Hepatocyte (in vitro differentiated cells): ENCODE results near the gene QRICH2. TPM values are rescaled to one million over a fixed set of nuclear protein-coding genes. Genes with fewer than 3 reads are reported as not detected.

Source experiments
- DNase-seq: peaks from one replicate; pipeline ENCODE4 v3.0.0-alpha.2; 2016; ENCODE audit warnings: low spot score
- H2AFZ ChIP-seq: fragments of 200-600 bp; sonication (generic); 2 replicates; pipeline ENCODE4 v1.6.0; 2016; ENCODE audit warnings: antibody characterized with exemption, mild to moderate bottlenecking
- H3K27ac ChIP-seq: fragments of 200-600 bp; sonication (generic); 2 replicates; pipeline ENCODE4 v1.5.1; 2016; ENCODE audit warnings: mild to moderate bottlenecking
- H3K27me3 ChIP-seq: fragments of 200-600 bp; sonication (generic); 2 replicates; pipeline ENCODE4 v1.6.1; 2016
- H3K36me3 ChIP-seq: fragments of 200-600 bp; sonication (generic); replicated peaks from 2 replicates; pipeline ENCODE4 v1.5.1; 2016; ENCODE audit warnings: low read depth; ENCODE audit not compliant: insufficient read depth
- H3K4me1 ChIP-seq: fragments of 200-600 bp; sonication (generic); 2 replicates; pipeline ENCODE4 v1.5.1; 2016; ENCODE audit warnings: mild to moderate bottlenecking, moderate library complexity; ENCODE audit not compliant: insufficient read depth
- H3K4me2 ChIP-seq: fragments of 200-600 bp; sonication (generic); 2 replicates; pipeline ENCODE4 v1.6.0; 2016
- H3K4me3 ChIP-seq: fragments of 200-600 bp; sonication (generic); 2 replicates; pipeline ENCODE4 v1.5.1; 2016; ENCODE audit warnings: mild to moderate bottlenecking
- H3K79me2 ChIP-seq: fragments of 200-600 bp; sonication (generic); 2 replicates; pipeline ENCODE4 v1.6.0; 2017; ENCODE audit warnings: mild to moderate bottlenecking
- H3K9me2 ChIP-seq: fragments of 200-600 bp; sonication (generic); replicated peaks from 2 replicates; pipeline ENCODE4 v1.6.0; 2017; ENCODE audit warnings: mild to moderate bottlenecking; ENCODE audit not compliant: insufficient read depth
- H3K9me3 ChIP-seq: fragments of 200-600 bp; sonication (generic); 2 replicates; pipeline ENCODE4 v1.5.1; 2016; ENCODE audit warnings: low read depth, mild to moderate bottlenecking
- H4K20me1 ChIP-seq: fragments of 200-600 bp; sonication (generic); 2 replicates; pipeline ENCODE4 v1.6.0; 2016; ENCODE audit warnings: mild to moderate bottlenecking; ENCODE audit not compliant: insufficient read depth, poor library complexity, severe bottlenecking
- CTCF ChIP-seq: fragments of 200-600 bp; sonication (generic); IDR thresholded peaks from 2 replicates; pipeline ENCODE4 v1.5.1; 2016; ENCODE audit warnings: antibody characterized with exemption, mild to moderate bottlenecking; ENCODE audit not compliant: poor library complexity
- EZH2 ChIP-seq: fragments of 200-600 bp; sonication (generic); IDR thresholded peaks from 2 replicates; pipeline ENCODE4 v1.6.1; 2016; ENCODE audit warnings: antibody characterized with exemption, mild to moderate bottlenecking, borderline replicate concordance
- EZH2phosphoT487 ChIP-seq: fragments of 200-600 bp; sonication (generic); IDR thresholded peaks from one replicate; pipeline ENCODE4 v1.6.1; 2018; ENCODE audit warnings: antibody characterized with exemption, mild to moderate bottlenecking, low read depth, moderate library complexity; ENCODE audit not compliant: unreplicated experiment, severe bottlenecking
- WGBS: methylation state at CpG from one replicate; pipeline ENCODE4 v1.1.6; 2016; ENCODE audit warnings: low lambda C conversion rate; ENCODE audit errors: missing lambda C conversion rate; 5-methylcytosine and 5-hydroxymethylcytosine counted together
- polyA plus RNA-seq: library from polyadenylated mRNA; unstranded; fragments of >200 nt; fragmentation: Nextera tagmentation; extraction: Ambion mirVana; gene quantifications from 2 replicates; pipeline ENCODE4 v1.2.1, GENCODE V29; 2016
- total RNA-seq: library from RNA; depleted of rRNA; stranded (reverse); fragments of >200 nt; gene quantifications from 2 replicates; pipeline ENCODE4 v1.2.3, GENCODE V29; 2014

The QRICH2 gene
- total and polyA plus RNA-seq, 2 experiments from 2014 or later: 2.3 to 2.8 TPM

- H3K27ac ChIP-seq: no peak overlapping the region
- WGBS: 85% methylated on average over 15 of the region's 15 CpGs
- H2AFZ ChIP-seq: no peak overlapping the region
Measured at GRCh38 chr17:76279742-76280287, 28.3 kb downstream of the QRICH2 start.

GRCh38 chr17:76278952-76279741, 28.9 kb downstream of the QRICH2 start:
- Histone ChIP-seq H4K20me1 (no peaks in the 10 kb centered on the region), H3K4me2 (no peak overlapping the region), H3K4me3 (no peak overlapping the region), H3K9me2 (no peaks in the 10 kb centered on the region), H3K27me3 (no peaks in the 10 kb centered on the region), H3K9me3 (no peaks in the 10 kb centered on the region), H3K79me2 (no peaks in the 10 kb centered on the region), H2AFZ (no peak overlapping the region), H3K36me3 (no peaks in the 10 kb centered on the region), H3K27ac (no peak overlapping the region), H3K4me1 (no peaks in the 10 kb centered on the region)
- TF ChIP-seq EZH2 (no peak), CTCF (peak; percentile 96)
- DNase-seq: peak; percentile 91
- WGBS: 67% methylated on average over 21 of the region's 28 CpGs

More at GRCh38 chr17:76279742-76280287, 28.3 kb downstream of the QRICH2 start:
- no peak overlapping the region for H3K4me2 ChIP-seq
- no peak for DNase-seq
- no peaks in the 10 kb centered on the region for H3K27me3 ChIP-seq
- H3K79me2 ChIP-seq: no peaks in the 10 kb centered on the region
- no peaks in the 10 kb centered on the region for H4K20me1 ChIP-seq
- H3K4me3 ChIP-seq: no peak overlapping the region
- no peaks in the 10 kb centered on the region for H3K36me3 ChIP-seq
- no peaks in the 10 kb centered on the region for H3K9me3 ChIP-seq
- TF ChIP-seq CTCF (no peak), EZH2 (no peak), EZH2phosphoT487 (no peak)
- no peaks in the 10 kb centered on the region for H3K9me2 ChIP-seq
- H3K4me1 ChIP-seq: no peaks in the 10 kb centered on the region

- Histone ChIP-seq H2AFZ (no peak overlapping the region), H3K27ac (no peak overlapping the region), H3K9me2 (no peaks in the 10 kb centered on the region), H3K4me3 (no peak overlapping the region), H3K36me3 (no peaks in the 10 kb centered on the region), H4K20me1 (no peaks in the 10 kb centered on the region), H3K9me3 (no peaks in the 10 kb centered on the region), H3K4me2 (no peak overlapping the region), H3K79me2 (no peaks in the 10 kb centered on the region), H3K27me3 (no peaks in the 10 kb centered on the region), H3K4me1 (no peaks in the 10 kb centered on the region)
- no peak for TF ChIP-seq CTCF
- no peak for TF ChIP-seq EZH2phosphoT487
- TF ChIP-seq EZH2: no peak
- no peak for DNase-seq
- 94% methylated on average over 18 of the region's 19 CpGs for WGBS
Measured at GRCh38 chr17:76278268-76278908, 29.7 kb downstream of the QRICH2 start.
